CD4-positive, alpha-beta T cell (primary cell): ENCODE data around the gene OR4E2. TPM values are rescaled to one million over a fixed set of nuclear protein-coding genes. Genes with fewer than 3 reads are reported as not detected.

Source experiments
- ATAC-seq: fragments of 200-7000 bp; cut with Tn5 transposase; one replicate; pipeline ENCODE4 v1.10.0; 2022; ENCODE audit warnings: mild to moderate bottlenecking; ENCODE audit not compliant: poor library complexity
- CTCF ChIA-PET: fragments of 350-600 bp; sonication (Branson Sonifier 250); formaldehyde crosslinking; loops from one replicate; lab custom pipeline; 2021; ENCODE audit warnings: antibody characterized with exemption, inconsistent platforms; lab: Charles Lee
- POLR2A ChIA-PET: fragments of 350-600 bp; sonication (Branson Sonifier 250); formaldehyde crosslinking; loops from one replicate; lab custom pipeline; 2021; ENCODE audit warnings: antibody characterized with exemption, inconsistent platforms; lab: Charles Lee
- DNase-seq, 14 experiments: peaks; one replicate each; pipeline ENCODE4 v3.0.0-alpha.2; 2013 to 2020; ENCODE audit warnings: mixed read lengths in 2 of 14
- H3K27ac ChIP-seq, 2 donors: one replicate each; pipeline versions ENCODE4 v1.5.1 to v1.7.0; 2013; ENCODE audit warnings: low read length in 2 of 2, low read depth in 1 of 2, mild to moderate bottlenecking in 1 of 2
- H3K27me3 ChIP-seq, 2 experiments: 1 replicate in 1 of 2; 2 replicates in 1 of 2; pipeline versions ENCODE4 v1.6.1 to v1.7.0; 2013; ENCODE audit warnings: low read length in 2 of 2, control low read depth in 1 of 2, mild to moderate bottlenecking in 1 of 2, moderate library complexity in 1 of 2; ENCODE audit not compliant: insufficient read depth in 2 of 2, control insufficient read depth in 1 of 2
- H3K36me3 ChIP-seq: one replicate; pipeline ENCODE4 v1.6.1; 2013; ENCODE audit warnings: low read length, control low read depth; ENCODE audit not compliant: insufficient read depth
- H3K4me1 ChIP-seq: one replicate; pipeline ENCODE4 v1.6.1; 2013; ENCODE audit warnings: low read length, control low read depth; ENCODE audit not compliant: insufficient read depth
- H3K4me3 ChIP-seq: one replicate; pipeline ENCODE4 v1.5.1; 2013; ENCODE audit warnings: mild to moderate bottlenecking, low read length, moderate library complexity
- H3K9me3 ChIP-seq, 2 experiments: 1 replicate in 1 of 2; 2 replicates in 1 of 2; pipeline versions ENCODE4 v1.6.1 to v1.7.0; 2013; ENCODE audit warnings: low read length in 2 of 2, mild to moderate bottlenecking in 2 of 2, control low read depth in 1 of 2, moderate library complexity in 1 of 2; ENCODE audit not compliant: control insufficient read depth in 1 of 2, insufficient read depth in 1 of 2
- H3K27ac Mint-ChIP-seq: one replicate; pipeline ENCODE4 v1.8.0; 2020; ENCODE audit warnings: mixed read lengths
- H3K27me3 Mint-ChIP-seq: one replicate; pipeline ENCODE4 v1.8.0; 2021; ENCODE audit warnings: mixed read lengths
- H3K36me3 Mint-ChIP-seq: one replicate; pipeline ENCODE4 v1.8.0; 2021; ENCODE audit warnings: low read depth, mixed read lengths
- H3K4me1 Mint-ChIP-seq: one replicate; pipeline ENCODE4 v1.8.0; 2021; ENCODE audit warnings: low read depth, mixed read lengths
- H3K4me3 Mint-ChIP-seq: one replicate; pipeline ENCODE4 v1.8.0; 2020; ENCODE audit warnings: mild to moderate bottlenecking, mixed read lengths
- H3K9me3 Mint-ChIP-seq: one replicate; pipeline ENCODE4 v1.8.0; 2020; ENCODE audit warnings: mixed read lengths
- CTCF ChIP-seq: fragments of 200-600 bp; IDR thresholded peaks from one replicate; pipeline ENCODE4 v1.8.0; 2022; ENCODE audit warnings: antibody characterized with exemption, mild to moderate bottlenecking
- intact Hi-C, 2 experiments: fragments of 100-400 bp; cut with DNase I in 1 of 2; cut with micrococcal nuclease in 1 of 2; formaldehyde crosslinking; loops; one replicate each; pipeline versions ENCODE4 v1.15.1 to v1.9.0; 2023 to 2025; cut with DNase I, micrococcal nuclease
- total RNA-seq, 174 experiments: library from RNA in 2 of 174; stranded (reverse) in 2 of 174; gene quantifications; one replicate each; pipeline ENCODE4 v1.2.3 and lab custom pipeline; 2021 to 2026

Gene OR4E2
- total RNA-seq, 2 experiments from 2014 or later = not detected

- intact Hi-C loops = no loop called here
- no peak overlapping the region for H3K4me3 Mint-ChIP-seq
- no peak for ATAC-seq
- H3K4me1 ChIP-seq = no peaks in the 10 kb centered on the region
- H3K9me3 ChIP-seq = no peaks in the 10 kb centered on the region
- H3K36me3 ChIP-seq = no peaks in the 10 kb centered on the region
- H3K4me3 ChIP-seq = no peak overlapping the region
- no peak for DNase-seq
- H3K27me3 Mint-ChIP-seq = peaks cover 32% of the 10 kb centered on the region
- POLR2A ChIA-PET = no interaction called here
- no peaks in the 10 kb centered on the region for H3K4me1 Mint-ChIP-seq
- CTCF ChIA-PET = no interaction called here
- no peak overlapping the region for H3K27ac Mint-ChIP-seq
- H3K36me3 Mint-ChIP-seq = no peaks in the 10 kb centered on the region
- peaks cover 7 to 13% of the 10 kb centered on the region in 2 experiments for H3K27me3 ChIP-seq
- no peak overlapping the region for H3K27ac ChIP-seq
- TF ChIP-seq CTCF = no peak
- no peaks in the 10 kb centered on the region for H3K9me3 Mint-ChIP-seq
These were observed 3.3 kb downstream of the OR4E2 start for GRCh38 chr14:21656980-21657379.

GRCh38 chr14:21668377-21668776 lies 14.7 kb downstream of the OR4E2 start:
- Histone ChIP-seq H3K27me3 (peaks cover 0 to 19% of the 10 kb centered on the region in 2 experiments), H3K9me3 (no peaks in the 10 kb centered on the region), H3K27ac (no peak overlapping the region), H3K4me3 (no peak overlapping the region), H3K4me1 (no peaks in the 10 kb centered on the region), H3K36me3 (no peaks in the 10 kb centered on the region)
- ChIA-PET CTCF (interaction anchor here (0.9 kb wide), 1 partner anchor 9 kb away, joined by 3 read pairs; no protein-coding TSS in a partner anchor), POLR2A (no interaction called here)
- peaks cover 3% of the 10 kb centered on the region for H3K9me3 Mint-ChIP-seq
- H3K36me3 Mint-ChIP-seq = no peaks in the 10 kb centered on the region
- no peaks in the 10 kb centered on the region for H3K4me1 Mint-ChIP-seq
- no peak for TF ChIP-seq CTCF
- H3K4me3 Mint-ChIP-seq = no peak overlapping the region
- ATAC-seq (no peak), DNase-seq (no peak)
- intact Hi-C loops = no loop called here
- H3K27me3 Mint-ChIP-seq = peaks cover 63% of the 10 kb centered on the region
- no peak overlapping the region for H3K27ac Mint-ChIP-seq

GRCh38 chr14:21669284-21669683 lies 15.6 kb downstream of the OR4E2 start:
- ATAC-seq (no peak), DNase-seq (no peak)
- POLR2A ChIA-PET = no interaction called here
- Mint-ChIP-seq H3K27ac (no peak overlapping the region), H3K36me3 (no peaks in the 10 kb centered on the region), H3K27me3 (peaks cover 56% of the 10 kb centered on the region), H3K4me1 (no peaks in the 10 kb centered on the region), H3K9me3 (peaks cover 1% of the 10 kb centered on the region), H3K4me3 (no peak overlapping the region)
- intact Hi-C loops = no loop called here
- H3K4me3 ChIP-seq = no peak overlapping the region
- no peak for TF ChIP-seq CTCF
- CTCF ChIA-PET = no interaction called here
- H3K27ac ChIP-seq = no peak overlapping the region
- peaks cover 0 to 19% of the 10 kb centered on the region in 2 experiments for H3K27me3 ChIP-seq
- H3K4me1 ChIP-seq = no peaks in the 10 kb centered on the region
- H3K36me3 ChIP-seq = no peaks in the 10 kb centered on the region
- peaks cover 0 to 4% of the 10 kb centered on the region in 2 experiments for H3K9me3 ChIP-seq
